NCI-H2196 treated with DMSO at 0.1 percent for 48 hours (cell line): ENCODE measurements around the gene ABLIM3.
"Not testable (repeated sequence)": the region's sequence is repeated elsewhere in the genome, so short reads cannot be mapped to it uniquely, and the experiment has no call there.

Experiments
- DNase-seq: peaks from one replicate; lab custom pipeline; 2025; ENCODE audit not compliant: unreplicated experiment; lab: John Stamatoyannopoulos, UW

Gene ABLIM3

DNA sequence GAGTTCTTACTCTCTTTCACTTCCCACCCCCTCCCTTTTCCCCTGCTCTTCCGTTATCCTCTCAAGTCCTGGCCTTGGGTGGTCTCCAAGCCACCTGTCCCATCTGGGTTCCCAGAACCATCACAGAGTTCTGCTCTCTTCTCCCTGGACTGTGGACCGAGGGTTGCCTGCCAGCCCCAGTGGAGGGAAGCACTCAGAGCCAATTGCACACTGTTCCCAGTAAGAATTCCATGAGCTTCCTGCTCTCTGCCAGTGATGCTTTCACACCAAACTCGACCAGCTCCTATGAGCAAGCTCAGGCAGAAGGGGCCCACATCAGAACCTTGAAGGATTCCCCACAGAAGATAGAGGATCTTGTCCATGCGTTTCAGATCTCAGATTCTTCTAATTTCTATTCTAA, 110.3 kb downstream of the ABLIM3 start:
- no peak for DNase-seq

GRCh38 chr5:149254506-149254905, 113.2 kb downstream of the ABLIM3 start:
- no peak for DNase-seq

DNA sequence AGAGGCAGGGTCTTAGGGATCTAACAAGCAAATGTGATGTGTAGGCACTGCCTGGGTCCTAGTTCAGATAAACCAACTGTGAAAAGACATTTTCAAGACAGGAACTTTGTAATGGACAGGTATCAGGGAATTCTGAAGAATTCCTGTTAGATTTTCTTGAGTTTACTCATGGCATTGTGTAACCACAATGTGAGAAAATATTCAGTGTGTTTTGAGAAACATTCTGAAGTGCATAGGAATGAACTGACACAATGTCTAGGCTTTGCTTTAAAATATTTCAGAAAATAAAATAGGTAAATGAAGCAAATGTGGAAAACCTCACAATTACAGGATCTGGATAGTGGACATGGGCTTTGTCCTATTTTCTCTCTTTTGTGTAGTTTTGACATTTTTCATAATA, 115.2 kb downstream of the ABLIM3 start:
- DNase-seq: no peak

DNA sequence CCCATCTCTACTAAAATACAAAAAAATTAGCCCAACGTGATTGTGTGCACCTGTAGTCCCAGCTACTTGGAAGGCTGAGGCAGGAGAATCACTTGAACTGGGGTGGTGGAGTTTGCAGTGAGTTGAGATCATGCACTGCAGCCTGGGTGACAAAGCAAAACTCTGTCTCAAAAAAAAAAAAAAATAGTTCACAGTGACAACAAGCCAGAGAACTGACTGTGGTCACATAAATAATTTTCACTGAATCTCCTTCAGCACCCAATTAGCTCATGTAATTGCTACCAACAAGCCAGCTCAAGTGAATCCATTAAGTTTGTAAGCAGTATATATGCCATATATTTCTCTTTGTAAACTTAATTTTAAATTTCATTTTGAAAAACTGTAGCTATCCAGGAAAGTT, 115.8 kb downstream of the ABLIM3 start:
- no peak for DNase-seq

DNA sequence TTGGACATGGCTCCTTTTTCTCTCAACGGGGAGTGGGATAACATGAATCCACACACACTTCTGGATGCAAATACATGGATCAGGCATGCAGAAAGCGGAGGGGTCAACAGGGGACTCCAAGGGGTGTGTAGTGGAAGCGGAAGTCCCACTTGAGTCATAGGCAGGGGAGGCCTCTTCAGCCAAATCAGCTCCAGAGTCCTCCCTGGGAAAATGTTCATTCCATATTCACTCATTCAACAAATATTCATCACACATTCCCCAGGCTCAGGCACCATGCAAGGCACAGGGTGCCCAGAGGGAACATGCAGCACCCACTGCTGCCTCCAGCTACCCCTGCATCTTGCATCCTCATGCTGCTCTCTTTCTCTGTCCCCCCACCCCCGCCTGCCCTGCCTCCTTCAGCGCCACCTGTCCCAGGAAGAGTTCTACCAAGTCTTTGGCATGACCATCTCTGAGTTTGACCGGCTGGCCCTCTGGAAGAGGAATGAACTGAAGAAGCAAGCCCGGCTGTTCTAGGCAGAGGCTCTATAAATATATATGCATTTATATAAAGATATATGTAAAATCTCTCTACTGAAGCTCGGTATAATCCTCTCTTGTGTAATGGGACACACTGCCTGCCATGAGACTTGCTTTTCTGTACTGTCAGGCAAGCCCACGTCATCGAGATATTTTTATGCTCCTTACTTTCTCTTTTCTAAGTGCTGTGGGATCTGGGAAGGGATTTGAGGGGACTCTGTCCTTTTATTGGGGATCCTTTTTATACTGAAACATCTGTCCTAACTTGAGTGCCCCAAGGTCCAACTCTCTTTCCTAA, 116.8 kb downstream of the ABLIM3 start:
- no peak for DNase-seq

DNA sequence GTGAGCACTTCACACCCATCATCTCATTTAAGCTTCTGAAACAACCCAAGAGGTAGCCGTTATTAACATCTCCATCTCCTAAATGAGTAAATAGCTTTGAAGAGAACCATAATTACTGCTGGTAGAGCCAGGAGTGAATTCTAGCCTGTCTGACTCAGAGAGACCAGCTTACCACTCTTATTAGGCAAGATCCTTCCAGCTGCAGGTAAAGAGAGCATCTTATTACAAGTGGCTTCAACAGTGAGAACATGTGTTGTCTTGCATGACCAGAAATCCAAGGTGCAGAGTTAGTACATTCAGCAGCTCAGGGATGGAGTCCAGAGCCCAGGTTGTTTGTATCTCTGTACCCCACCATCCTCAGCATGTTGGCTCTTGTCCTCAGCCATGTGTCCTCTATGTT, 119.5 kb downstream of the ABLIM3 start:
- DNase-seq: no peak

GRCh38 chr5:149261246-149261645, 120.0 kb downstream of the ABLIM3 start:
- DNase-seq: no peak

DNA sequence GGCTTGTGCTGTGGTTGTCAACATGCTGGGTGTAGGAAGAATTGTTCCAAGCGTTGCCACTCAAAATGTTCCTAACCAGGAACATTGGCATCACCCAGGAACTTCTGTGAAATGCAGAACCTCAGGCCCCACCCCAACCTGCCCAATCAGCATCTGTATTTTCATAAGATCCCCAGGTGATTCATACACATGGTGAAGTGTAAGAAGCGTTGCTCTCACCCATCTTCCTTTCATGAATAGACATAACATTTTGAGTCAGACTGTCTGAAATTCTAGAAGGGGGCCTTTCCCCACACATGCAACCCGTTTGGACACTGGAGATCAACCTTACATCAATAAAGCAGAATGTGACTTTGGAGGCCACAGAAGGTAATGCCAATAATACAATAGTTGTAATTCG, 121.0 kb downstream of the ABLIM3 start:
- no peak for DNase-seq

DNA sequence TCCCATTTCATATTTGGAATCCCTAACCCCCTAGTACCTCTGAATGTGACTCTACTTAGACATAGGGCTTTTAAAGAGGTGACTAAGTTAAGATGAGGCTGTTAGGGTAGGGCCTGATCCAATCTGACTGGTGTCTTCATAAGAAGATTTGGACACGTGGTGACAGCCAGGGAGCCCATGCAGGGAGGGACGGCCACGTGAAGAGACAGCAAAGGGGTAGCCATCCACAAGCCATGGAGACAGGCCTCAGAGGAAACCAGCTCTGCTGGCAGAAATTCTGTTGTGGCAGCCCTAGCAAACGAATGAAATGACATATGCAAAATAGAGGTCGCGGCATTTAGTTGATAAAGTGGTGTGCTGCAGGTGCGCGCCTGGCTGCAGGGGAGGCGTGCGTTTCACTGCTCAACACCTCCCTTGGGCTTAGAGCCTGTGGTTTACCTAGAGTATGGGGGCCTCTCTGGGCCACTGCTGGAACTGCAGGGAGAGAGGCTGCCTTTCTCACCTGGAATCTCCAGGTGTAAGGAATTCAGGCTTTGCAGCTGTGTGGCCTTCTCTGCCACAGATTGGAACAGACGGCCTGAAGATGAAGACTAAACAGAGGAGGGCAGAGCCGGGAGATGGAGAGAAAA, 123.3 kb downstream of the ABLIM3 start:
- DNase-seq: peak; percentile 36

- DNase-seq: no peak
Measured at GRCh38 chr5:149265068-149265465, 123.8 kb downstream of the ABLIM3 start.

DNA sequence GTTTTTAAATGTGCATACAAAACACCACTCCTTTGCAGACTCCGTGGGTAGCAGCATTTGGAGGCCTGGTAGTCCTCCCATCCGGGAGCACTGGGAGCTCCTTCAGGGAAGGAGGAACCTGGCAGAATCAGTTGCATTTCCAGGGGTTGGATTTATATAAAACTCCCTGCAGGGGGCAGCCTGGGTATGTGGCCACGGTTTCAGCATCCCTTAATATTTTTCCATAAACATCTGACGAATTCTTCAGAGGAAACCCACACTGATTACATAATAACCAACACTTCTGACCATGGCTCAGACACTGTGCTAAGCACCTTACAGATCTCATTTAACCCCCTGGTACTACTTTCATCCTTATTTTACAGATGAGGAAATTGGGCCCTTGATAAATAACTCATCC, 124.3 kb downstream of the ABLIM3 start:
- DNase-seq: no peak

- no peak for DNase-seq
Measured at GRCh38 chr5:149267241-149267973, 126.1 kb downstream of the ABLIM3 start.

- DNase-seq: peak; percentile 9
Measured at GRCh38 chr5:149268928-149269557, 127.8 kb downstream of the ABLIM3 start.

DNA sequence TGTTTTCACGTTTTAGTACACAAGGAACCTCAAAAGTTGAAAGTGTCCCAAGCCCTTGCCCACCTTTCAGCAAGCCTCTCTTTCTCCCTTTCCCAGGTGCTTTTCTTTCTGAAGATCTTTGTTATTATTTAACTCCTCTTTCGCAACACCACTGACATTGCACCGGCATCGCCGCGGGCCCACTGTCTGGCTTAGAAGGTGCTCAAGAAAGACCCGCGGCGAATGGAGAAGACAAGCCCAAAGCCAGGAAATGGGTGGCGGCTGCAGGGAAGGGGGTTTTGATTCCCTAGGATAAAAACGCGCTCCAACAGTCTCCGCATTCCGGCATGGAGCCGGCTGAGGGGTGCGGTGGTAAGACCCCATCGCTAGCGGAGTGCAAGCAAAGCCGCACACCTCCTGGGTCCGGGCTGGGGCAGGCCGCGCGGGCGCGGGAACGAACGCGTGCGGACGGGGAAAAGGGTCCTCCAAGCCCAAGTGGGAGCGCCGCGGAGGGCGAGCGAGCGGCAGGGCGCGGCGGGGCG, 130.0 kb downstream of the ABLIM3 start:
- DNase-seq: no peak

DNA sequence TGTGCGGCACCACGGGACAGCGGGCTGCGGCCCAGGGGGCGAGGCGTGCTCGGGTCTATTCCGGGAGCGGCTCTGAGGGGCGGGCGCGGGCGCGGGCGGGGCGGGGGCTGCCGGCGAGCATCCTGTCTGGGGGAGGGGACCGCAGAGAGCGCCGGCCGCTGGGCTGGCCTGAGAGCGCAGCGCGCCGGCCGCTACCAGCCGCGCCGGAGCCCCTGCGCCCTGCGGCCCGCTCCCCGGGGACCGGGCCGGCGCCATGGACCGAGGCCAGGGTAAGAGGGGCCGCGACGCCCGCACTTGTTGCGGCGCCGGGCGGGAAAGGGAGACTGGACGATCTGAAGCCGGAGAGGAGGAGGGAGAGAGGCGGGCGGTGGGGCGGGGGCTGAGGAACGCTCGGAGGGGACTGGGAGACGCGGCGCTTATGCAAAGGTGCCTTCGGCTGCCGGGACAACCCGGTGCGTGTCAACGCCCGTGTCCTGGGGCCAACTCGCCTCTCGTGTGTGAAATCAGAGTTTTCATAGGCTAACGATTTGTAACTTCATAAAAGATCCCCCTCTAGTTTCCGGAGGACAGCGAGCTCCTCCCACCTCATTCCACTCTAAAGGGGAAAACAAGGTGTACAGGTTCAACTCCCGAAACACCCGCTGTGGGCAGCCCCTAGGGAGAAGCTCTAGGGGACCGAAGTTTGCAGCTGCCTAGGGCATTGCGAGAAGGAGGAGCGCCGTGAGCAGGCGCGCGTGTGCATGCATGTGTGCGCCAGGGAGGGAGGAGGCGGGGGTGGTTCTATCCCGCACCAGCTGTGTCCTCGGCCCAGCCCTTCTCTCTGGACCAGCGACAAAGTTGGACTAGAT, 130.6 kb downstream of the ABLIM3 start, which contains the start of gene AFAP1L1:
Gene AFAP1L1 (plus strand): TSS at position 144 of the 848 bp plus-strand sequence. CDS start 110 bp downstream, at position 254.
- DNase-seq: no peak

DNA sequence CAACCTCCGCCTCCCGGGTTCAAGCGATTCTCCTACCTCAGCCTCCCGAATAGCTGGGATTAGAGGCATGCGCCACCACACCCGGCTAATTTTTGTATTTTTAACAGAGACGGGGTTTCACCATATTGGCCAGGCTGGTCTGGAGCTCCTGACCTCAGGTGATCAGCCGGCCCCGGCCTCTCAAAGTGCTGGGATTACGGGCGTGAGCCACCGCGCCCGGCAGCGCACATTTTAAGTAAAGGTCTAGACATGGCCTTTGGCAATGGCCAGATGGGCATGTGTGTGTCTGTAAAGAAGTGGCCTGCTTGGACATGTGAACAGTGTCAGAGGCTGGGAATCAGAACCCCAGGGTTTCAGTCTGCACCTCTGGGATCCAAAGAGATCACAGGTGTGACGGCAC, 131.5 kb downstream of the ABLIM3 start:
- not testable (repeated sequence) for DNase-seq

GRCh38 chr5:149273237-149273636, 131.9 kb downstream of the ABLIM3 start:
- DNase-seq: no peak

GRCh38 chr5:149273950-149274349, 132.7 kb downstream of the ABLIM3 start:
- DNase-seq: no peak

DNA sequence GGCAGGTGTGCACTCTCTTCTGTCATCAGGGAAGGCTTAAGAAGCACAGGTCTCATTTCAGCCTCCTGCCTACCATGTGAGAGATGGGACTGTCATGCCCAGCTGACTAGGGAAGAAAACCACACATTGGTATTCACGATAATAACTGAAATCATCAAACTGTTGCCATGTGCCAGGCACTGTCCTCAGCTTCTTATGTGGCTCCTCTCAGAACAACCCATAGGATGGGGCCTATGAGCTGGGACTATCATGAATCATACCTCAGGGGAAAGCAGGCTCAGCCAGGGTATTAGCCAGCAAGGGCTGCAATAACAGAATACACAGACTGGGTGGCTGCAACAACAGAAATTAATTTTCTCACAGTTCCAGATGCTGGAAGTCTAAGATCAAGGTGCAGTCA, 133.6 kb downstream of the ABLIM3 start:
- DNase-seq: no peak

- no peak for DNase-seq
Measured at GRCh38 chr5:149277801-149278200, 136.5 kb downstream of the ABLIM3 start.
